Fibroblast of skin of right biceps (primary cell): ENCODE measurements around the gene ANKRD27.
A peak's percentile ranks its signal among the peaks of the same experiment; 100 is the strongest.
"Not testable (repeated sequence)": the region's sequence is repeated elsewhere in the genome, so short reads cannot be mapped to it uniquely, and the experiment has no call there.

Experiments
- DNase-seq: peaks from one replicate; pipeline ENCODE4 v3.0.0-alpha.2; 2013

Gene ANKRD27

GRCh38 chr19:32595491-32595890 is 79.5 kb downstream of the ANKRD27 start:
- no peak for DNase-seq

DNA sequence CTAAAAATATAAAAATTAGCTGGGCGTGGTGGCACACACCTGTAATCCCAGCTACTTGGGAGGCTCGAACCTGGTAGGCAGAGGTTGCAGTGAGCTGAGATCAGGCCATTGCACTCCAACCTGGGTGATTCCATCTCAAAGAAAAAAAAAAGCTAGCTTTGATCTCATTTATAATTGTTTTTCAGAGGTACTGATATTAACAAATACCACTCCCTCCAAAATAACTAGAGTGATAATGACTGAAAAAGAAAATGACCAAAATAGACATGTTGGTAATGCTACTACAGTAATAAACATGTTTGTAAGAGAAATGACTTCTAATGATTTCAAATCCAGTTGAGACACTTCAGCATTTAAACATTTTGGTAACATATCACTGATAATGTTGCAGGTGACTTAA is 81.0 kb downstream of the ANKRD27 start:
- no peak for DNase-seq

DNA sequence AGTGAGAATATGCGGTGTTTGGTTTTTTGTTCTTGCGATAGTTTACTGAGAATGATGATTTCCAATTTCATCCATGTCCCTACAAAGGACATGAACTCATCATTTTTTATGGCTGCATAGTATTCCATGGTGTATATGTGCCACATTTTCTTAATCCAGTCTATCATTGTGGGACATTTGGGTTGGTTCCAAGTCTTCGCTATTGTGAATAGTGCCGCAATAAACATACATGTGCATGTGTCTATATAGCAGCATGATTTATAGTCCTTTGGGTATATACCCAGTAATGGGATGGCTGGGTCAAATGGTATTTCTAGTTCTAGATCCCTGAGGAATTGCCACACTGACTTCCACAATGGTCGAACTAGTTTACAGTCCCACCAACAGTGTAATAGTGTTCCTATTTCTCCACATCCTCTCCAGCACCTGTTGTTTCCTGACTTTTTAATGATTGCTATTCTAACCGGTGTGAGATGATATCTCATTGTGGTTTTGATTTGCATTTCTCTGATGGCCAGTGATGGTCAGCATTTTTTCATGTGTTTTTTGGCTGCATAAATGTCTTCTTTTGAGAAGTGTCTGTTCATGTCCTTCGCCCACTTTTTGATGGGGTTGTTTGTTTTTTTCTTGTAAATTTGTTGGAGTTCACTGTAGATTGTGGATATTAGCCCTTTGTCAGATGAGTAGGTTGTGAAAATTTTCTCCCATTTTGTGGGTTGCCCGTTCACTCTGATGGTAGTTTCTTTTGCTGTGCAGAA is 87.1 kb downstream of the ANKRD27 start:
- not testable (repeated sequence) for DNase-seq

- peak; percentile 37 for DNase-seq
These were observed 93.2 kb downstream of the ANKRD27 start for GRCh38 chr19:32581705-32582179.

DNA sequence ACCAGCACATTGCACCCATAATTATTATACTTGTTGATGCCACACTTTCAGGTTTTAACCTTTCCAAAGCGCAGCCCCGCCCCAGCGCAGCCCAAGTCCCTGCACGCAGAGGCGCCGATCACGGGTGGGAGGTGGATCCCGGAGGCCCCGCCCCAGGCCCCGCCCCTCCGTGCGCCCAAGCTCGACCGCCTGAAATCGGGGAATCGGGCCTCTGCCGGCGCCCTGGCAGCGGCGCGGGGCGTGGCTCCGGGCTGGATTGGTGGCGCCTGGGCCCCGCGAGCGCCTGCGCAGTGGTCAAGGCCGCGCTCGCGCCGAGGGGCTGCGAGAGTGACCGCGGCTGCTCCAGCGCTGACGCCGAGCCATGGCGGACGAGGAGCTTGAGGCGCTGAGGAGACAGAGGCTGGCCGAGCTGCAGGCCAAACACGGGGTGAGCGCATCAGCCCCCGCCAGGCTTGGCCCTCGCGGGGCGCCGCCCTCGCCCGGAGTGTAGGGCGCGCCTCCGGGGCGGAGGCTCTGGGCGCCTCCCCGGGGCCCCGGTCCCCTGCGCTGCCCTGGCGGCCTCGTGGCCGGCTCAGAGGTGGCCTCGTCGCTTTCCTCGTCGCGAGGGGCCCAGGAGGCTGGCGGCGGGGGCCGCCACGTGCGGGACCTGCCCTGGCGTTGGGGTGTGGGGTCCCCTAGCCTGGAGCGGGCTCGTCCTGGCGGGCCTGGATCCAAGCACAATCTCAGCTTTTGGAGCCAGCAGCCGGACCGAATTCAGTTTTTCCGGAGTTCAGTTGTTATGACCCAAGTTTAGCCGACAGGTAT is 93.9 kb downstream of the ANKRD27 start, which contains the start of gene PDCD5:
Gene PDCD5, plus strand, starts transcription at position 290 of the 804 bp plus-strand sequence. Its CDS starts 72 bp downstream, at position 362.
- peak; percentile 93 for DNase-seq

- DNase-seq: no peak
These were observed 94.6 kb downstream of the ANKRD27 start for GRCh38 chr19:32580353-32580900.

GRCh38 chr19:32576790-32577189 is 98.2 kb downstream of the ANKRD27 start:
- no peak for DNase-seq

DNA sequence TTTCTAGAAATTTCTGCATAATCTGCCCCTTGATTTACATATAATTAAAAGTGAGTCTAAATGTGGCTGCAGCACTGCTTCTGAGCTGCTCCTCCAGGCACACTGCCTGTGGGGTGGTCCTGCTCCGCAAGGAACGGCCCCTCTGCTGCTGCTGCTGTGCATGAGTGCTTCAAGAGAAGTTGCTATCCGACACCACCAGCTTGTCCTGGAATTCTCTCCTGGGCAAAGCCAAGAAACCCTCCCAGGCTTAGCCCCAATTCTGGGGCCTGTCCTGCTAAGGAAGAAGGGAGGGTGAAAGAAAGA is 101.5 kb downstream of the ANKRD27 start:
- DNase-seq: no peak

DNA sequence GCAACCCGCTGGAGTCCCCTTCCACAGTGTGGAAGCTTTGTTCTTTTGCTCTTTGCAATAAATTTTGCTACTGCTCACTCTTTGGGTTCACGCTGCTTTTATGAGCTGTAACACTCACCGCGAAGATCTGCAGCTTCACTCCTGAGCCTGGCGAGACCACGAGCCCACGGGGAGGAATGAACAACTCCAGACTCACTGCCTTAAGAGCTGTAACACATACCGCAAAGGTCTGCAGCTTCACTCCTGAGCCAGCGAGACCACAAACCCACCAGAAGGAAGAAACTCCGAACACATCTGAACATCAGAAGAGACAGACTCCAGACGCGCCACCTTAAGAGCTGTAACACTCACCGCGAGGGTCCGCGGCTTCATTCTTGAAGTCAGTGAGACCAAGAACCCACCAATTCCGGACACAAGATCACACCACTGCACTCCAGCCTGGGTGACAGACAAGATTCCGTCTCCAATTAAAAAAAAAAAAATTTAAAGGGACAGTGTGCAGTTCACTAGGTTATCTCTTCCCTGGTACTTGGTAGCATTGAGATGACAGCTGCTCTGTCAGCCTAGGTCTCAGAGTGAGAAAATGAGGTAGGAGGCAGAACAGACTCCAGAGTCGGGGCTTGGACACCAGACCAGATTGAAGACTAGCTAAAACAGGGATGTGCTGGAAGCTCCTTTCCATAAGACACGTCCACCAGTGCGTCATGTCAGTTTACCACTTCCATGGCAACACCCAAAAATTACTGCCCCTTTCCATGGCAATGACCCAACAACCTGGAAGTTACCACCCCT is 102.1 kb downstream of the ANKRD27 start:
- not testable (repeated sequence) for DNase-seq

DNA sequence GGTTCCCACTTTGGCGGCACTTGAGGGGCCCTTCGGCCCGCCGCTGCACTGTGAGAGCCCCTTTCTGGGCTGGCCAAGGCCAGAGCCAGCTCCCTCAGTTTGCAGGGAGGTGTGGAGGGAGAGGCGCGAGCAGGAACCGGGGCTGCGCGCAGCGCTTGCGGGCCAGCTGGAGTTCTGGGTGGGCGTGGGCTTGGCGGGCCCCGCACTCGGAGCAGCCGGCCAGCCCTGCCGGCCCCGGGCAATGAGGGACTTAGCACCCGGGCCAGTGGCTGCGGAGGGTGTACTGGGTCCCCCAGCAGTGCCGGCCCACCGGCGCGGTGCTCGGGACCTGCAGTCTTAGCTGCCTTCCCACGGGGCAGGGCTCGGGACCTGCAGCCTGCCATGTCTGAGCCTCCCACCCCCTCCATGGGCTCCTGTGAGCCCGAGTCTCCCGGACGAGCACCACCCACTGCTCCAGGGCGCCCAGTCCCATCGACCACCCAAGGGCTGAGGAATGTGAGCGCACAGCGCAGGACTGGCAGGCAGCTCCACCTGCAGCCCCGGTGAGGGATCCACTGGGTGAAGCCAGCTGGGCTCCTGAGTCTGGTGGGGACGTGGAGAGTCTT is 103.4 kb downstream of the ANKRD27 start:
- DNase-seq: not testable (repeated sequence)

DNA sequence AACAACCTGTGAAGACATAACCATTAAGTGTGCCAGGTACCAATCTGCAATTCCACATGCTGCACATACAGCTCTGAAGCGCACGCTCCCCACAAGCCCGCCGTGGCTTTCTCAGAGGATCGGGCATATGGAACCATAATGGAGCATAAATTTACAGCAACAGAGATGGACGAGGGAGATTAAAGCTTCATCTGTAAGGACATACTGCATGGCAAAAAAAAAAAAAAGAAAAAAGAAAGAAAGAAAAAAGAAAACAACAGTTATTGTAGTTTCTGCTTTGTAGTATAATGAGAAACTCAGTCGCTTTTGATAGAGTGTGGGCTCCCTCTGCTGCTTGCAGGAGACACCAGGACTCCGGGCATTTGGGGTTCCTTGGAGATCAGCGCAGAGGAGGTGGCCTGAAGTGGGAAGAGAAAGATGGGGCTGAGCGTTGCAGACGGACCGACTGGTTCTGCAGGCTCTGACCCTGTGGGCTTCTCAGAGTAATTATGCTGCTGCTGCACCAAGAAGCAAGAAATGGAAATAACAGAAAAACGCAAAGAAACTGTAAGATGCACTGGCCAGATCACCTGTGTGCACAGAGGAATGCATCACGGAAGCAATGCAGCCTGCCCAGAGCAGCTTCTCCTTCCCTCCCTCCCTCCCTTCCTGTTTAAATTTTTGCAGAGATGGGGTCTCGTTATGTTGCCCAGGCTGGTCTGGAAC is 104.7 kb downstream of the ANKRD27 start:
- DNase-seq: peak; percentile 45

- DNase-seq: no peak
These were observed 107.5 kb downstream of the ANKRD27 start for GRCh38 chr19:32567486-32567885.

GRCh38 chr19:32566246-32566830 is 108.6 kb downstream of the ANKRD27 start:
- DNase-seq: peak; percentile 26

GRCh38 chr19:32563761-32564160 is 111.2 kb downstream of the ANKRD27 start:
- DNase-seq: no peak

DNA sequence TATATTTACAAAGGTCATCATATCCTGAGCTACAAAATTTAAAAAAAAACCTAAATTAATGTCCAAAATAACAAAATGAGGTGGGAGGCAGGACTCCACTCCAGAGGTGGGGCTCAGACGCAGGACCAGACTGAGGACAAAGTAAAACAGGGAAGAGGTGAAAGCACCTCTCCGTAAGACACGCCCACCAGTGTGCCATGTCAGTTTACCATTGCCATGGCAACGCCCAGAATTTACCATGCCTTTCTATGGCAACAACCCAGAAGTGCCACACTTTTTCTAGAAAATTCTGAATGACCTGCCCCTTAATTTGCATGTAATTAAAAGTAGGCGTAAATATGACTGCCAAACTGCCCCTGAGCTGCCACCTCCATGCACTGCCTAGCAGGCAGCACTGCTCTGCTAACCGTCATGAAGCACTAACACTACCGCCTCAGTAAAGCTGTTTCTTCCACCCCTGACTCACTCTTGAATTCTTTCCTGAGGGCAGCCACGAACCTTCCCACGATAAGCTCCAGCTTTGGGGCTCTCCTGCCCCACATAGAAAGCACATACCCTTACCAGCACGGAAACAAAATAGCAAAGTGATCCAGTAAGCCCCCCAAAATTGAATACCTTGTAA is 116.3 kb downstream of the ANKRD27 start:
- DNase-seq: no peak

GRCh38 chr19:32555786-32556185 is 119.2 kb downstream of the ANKRD27 start:
- DNase-seq: no peak

DNA sequence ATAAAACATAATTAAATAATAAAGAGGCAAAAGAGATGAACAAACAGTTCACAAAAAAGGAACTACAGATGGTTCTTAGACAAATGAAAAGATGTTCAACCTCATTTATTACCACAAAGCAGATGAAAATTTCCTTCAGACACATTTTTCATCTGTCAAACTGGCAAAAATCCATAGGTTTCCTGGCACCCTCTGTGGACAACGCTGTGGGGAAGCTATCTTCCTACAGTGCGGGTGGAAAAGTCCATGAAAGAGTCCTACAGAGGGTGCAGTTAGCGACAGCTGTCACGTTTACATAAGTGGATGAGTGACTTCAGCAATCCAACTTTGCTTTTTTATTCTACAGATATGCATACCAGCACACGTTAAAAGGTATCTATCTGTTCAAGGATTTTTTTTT is 124.3 kb downstream of the ANKRD27 start:
- DNase-seq: no peak
